Superior temporal gyrus (tissue), 1 donor: ENCODE results near the gene RANBP1.

Experiments
- DNase-seq: peaks from one replicate; pipeline ENCODE4 v3.0.0-alpha.2; 2016; ENCODE audit errors: extremely low spot score

RANBP1 gene

GRCh38 chr22:20136603-20136873 lies 20.6 kb downstream of the RANBP1 start:
- DNase-seq: no peak

GRCh38 chr22:20137113-20137512 lies 21.2 kb downstream of the RANBP1 start:
- DNase-seq: no peak

DNA sequence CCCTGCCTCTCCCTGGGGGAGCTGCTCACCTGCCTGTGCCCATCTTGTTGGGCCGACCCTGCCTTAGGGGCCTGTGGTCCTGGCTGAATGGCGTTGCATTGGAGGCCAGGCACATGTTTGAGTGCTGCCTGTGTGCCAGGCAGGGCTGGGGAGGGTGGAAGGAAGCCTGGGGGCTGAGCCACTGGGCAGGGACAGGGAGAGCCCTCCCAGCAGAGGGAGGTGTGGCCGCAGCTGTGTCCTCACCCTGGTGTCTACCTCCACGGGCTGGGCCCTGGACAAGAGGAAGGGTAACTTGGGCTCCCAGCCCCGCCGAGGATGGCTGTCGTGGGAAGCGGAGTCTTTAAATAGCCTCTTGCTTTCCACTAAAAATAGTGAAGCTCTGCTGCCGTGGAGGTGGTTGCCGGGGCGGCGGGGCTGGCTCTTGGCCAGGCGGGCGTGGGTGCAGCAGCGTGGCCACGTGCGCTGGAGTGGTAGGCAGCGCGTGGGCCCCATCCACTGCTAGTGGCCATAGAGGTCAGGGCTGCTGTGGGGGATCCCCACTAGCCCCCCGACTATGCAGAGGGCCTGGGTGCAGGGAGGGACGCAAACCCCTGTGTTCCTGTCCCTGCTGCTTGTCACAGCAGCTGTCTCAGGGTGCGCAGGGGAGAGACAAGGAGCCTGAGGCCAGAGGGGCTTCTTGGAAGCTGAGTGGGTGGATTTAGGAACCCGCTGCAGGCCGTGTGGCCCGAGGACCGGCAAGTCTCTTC lies 21.9 kb downstream of the RANBP1 start:
- DNase-seq: peak; percentile 44

DNA sequence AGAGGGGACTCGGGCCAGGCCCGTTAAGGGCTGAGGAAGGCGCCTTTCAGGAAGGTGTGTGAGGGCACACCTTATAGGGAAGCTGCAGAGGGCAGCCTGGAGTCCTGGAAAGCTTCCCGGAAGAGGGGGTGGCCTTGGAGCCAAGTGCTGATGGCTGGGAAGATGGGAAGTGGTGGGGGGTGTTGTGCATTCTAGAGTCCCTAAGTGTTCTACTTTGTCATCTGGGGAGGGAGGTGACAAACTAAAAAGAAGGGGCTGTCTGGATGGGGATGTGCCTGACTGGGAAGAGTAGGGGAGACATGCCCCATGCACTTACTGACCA lies 22.5 kb downstream of the RANBP1 start:
- DNase-seq: no peak

DNA sequence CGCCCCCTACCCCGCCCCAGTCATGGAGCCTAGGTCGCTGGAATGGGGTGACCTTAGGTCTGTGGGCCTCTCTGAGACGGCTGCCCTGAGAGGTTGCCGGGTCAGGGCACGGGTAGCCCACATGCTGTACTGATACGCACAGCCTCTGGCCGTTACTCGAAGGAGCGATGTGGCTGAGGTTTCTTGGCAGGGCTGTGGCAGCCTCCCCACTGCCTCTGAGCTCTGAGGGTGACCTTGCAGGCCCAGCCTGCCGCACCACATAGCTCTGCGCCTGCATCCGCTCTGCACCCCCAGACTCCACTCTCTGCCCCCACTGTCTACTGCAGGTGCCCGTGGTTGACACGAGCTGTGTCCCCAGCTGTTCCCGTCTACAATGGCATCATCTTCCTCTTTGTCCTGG lies 23.0 kb downstream of the RANBP1 start:
- DNase-seq: no peak

- no peak for DNase-seq
These were observed 23.6 kb downstream of the RANBP1 start for GRCh38 chr22:20139391-20140106.

- DNase-seq: no peak
These were observed 24.2 kb downstream of the RANBP1 start for GRCh38 chr22:20140107-20140445.

DNA sequence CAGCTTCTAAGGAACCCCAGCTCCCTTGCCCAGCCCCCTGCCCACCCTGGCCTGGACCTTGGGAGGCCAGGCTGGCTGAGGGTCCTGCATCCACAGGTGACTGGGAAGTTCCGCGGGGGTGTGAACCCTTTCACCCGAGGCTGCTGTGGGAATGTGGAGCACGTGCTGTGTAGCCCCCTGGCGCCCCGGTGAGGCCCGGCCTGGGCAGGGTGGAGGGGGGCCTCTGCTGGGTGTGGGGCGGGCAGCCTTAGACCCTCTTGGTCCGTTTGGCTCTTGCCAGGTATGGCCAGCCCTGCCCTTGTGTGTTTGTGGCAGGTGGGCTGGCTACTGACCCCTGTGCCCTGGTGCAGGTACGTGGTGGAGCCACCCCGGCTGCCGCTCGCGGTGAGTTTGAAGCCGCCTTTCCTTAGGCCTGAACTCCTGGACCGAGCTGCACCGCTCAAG lies 24.6 kb downstream of the RANBP1 start:
- no peak for DNase-seq

DNA sequence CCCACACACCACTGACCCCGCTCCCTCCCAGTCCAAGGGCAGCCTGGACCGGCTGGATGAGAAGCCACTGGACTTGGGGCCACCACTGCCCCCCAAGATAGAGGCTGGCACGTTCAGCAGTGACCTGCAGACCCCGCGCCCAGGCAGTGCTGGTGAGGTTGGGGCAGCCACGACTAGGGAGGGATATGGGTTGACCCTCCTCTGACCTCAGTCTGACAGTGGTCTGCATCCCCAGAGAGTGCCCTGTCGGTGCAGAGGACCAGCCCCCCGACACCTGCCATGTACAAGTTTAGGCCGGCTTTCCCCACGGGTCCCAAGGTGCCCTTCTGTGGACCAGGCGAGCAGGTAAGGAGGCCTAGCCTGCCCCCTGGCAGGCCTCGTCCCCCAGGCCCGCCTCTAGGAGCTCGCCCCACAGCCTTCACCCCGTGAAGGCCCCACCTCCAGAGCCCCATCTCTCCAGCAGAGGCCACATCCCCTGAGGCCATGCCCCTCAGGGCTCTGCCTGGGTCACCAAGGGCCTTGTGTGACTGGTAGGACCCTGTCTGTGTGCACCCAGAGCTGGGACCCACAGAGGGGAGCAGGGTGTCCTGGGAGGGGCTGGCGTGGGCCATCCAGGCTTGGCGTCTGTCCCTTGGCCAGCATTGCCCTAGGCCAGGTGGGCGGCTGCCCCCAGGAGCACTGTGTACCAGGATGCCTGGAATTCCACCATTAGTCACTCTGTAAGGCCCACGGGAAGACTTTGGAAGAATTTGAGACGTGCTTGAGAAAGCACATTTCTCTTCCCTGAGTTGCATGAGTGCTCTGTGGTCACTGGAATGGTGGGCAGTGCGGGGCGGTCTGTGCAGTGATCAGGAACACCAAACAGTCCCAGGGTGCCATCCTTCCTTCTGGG lies 25.5 kb downstream of the RANBP1 start:
- no peak for DNase-seq

- no peak for DNase-seq
These were observed 27.1 kb downstream of the RANBP1 start for GRCh38 chr22:20142711-20143621.

- DNase-seq: no peak
These were observed 28.2 kb downstream of the RANBP1 start for GRCh38 chr22:20143883-20144665.

GRCh38 chr22:20145206-20145831 lies 29.4 kb downstream of the RANBP1 start:
- DNase-seq: no peak

DNA sequence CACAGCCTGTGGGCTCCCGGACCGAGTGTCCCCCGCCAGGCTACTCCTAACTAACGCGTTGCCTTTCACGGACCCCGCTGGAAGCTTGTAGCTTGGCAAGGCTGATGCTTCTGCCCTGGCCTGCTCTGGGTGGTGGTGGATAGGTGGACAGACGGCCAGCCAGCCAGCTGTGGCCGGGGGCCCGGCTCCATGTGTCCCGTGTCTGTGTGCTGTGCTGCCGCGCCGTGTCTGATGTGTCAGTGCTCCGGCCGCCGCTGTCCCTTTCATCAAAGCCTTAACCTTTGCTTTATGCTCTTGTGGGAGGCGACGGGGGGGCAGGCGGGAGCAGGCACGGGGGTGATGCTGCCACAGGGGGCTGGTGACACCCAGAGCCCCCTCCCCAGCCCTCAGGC lies 29.9 kb downstream of the RANBP1 start:
- no peak for DNase-seq

DNA sequence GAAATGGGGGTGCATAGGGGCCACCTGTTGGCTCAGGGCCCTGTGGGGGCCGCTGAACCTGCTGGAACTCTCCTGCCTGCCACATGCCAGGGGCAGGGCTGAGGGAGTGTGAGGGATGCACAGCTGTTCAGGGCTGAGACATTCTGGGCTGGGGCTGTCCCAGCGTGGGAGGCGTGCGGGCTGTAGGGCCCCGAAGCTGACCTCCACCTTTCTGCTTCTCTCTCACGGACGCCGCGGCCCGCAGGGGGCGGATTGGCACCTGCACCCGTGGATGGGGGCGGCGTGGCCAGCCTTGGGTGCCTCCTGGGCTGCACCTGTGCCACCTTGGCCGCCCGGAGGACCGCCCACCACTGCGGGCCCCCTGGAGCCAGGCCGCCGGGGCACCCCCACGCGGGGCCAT lies 30.9 kb downstream of the RANBP1 start:
- DNase-seq: no peak

DNA sequence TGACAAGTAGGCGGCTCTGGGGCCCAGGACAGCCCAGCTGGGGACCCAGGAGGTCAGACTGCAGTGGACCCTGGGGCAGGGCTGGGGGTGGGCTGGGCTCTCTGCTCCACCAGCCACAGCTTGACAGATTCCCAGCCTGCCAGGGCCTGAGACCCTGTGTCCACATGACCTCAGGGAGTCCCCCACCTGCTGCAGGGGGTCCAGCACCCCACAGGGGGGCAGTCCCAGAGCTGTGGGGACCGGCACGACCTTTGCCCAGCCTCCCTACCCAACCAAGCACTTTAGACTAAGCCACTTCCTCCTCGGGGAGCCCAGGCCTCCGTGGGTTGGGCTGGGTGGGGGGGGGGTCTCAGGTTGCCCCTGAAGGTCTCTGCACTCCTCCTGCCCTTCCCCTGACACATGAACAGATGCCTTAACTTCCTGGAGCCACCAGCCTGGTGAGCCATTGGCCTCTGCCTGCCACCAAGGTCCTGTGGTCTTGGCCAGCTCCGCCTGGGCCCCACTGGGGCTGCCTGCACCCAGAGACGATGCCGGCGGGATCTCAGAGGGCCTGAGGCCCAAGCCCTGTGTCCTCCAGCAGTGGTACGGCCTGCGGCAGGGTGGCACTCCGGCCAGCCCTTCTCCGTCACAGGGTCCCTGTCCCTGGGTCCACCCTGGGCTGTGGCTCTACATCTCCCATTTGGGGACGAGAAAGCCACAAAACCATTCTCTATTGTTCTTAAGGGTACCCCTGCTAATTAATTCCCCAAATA lies 31.5 kb downstream of the RANBP1 start:
- no peak for DNase-seq

GRCh38 chr22:20148414-20148813 lies 32.5 kb downstream of the RANBP1 start:
- DNase-seq: no peak

DNA sequence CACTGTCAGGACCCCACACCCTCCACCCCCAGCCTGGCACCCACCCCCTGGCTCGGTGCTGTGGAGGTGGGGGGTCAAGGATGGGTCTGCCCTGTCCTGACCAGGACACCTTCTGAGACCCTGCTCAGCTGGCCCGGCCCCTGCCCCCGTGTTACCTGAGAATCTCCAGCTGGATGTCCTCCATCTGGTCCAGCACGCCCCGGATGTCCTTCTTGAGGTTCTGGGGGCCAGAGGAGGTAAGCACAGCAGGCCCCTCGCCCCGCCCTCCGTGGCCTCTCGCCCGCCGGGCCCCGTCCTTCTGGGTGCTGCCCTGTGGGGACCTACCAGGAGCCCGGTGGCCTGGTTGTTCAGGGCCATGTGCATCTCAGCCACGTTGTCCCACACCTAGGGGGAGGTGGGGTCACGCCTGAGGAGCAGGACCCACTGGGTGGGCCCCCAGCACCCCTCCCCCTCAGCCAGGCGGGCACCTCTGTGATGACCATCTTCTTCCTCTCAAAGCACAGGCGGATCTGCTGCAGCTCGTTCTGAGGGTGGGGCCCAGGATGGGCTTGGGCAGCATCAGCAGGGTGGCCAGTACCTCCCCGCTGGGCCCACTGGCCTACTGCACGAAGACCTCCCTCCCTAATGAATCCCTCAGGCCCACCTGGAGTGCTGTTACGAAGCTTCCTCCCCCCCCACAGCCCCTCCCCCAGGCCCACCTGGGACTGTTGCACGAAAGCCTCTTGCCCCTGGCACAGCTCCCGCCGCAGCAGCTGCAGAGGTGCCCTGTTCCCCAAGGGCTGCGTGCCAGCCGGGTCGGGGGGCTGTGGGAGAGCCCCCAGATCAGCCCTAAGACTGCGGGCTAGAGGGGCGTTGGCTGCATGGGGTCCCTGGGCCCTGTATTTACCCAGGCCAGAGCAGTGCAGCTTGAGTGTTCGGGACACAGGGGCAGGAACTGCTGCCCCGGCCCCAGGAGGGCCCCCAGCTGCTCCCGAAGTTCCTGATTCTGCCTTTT lies 33.6 kb downstream of the RANBP1 start:
- DNase-seq: no peak
